NB4 (cell line): ENCODE data around the gene FOXM1.
A peak's percentile ranks its signal among the peaks of the same experiment; 100 is the strongest.

Experiments used
- DNase-seq: peaks from one replicate; pipeline ENCODE4 v3.0.0; 2010; ENCODE audit warnings: low read depth
- H3K4me3 ChIP-seq: one replicate; pipeline ENCODE4 v1.5.1; 2011; ENCODE audit warnings: mild to moderate bottlenecking, low read depth, low read length, moderate library complexity
- CTCF ChIP-seq: IDR thresholded peaks from one replicate; pipeline ENCODE4 v1.5.1; 2012; ENCODE audit warnings: low read depth, low read length
- MAX ChIP-seq: IDR thresholded peaks from 2 replicates; pipeline ENCODE4 v1.6.1; 2011; ENCODE audit warnings: low read depth, low read length
- MYC ChIP-seq: IDR thresholded peaks from 2 replicates; pipeline ENCODE4 v1.6.1; 2011; ENCODE audit warnings: low read depth, low read length
- POLR2A ChIP-seq: IDR thresholded peaks from 2 replicates; pipeline ENCODE4 v1.6.1; 2011; ENCODE audit warnings: mild to moderate bottlenecking; ENCODE audit not compliant: insufficient read length; ENCODE audit errors: extremely low read depth

The FOXM1 gene

DNA sequence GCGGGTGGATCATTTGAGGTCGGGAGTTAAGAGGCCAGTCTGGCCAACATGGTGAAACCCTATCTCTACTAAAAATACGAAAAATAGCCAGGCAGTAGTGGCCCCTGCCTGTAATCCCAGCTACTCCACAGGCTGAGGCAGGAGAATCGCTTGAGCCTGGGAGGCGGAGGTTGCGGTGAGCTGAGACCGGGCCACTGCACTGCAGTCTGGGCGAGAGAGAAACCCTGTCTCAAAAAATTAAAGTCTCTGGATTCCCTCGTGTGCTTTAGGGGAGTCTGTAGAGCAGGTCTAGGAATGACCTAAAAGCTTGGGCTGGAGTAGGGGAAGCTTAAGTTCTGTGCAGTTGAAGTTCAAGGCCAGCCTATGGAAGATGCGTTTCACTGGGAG, 13.0 kb upstream of the FOXM1 start:
- no peak for DNase-seq
- TF ChIP-seq POLR2A (no peak), CTCF (no peak), MAX (no peak), MYC (no peak)
- peak overlapping the region; percentile 32 for H3K4me3 ChIP-seq

DNA sequence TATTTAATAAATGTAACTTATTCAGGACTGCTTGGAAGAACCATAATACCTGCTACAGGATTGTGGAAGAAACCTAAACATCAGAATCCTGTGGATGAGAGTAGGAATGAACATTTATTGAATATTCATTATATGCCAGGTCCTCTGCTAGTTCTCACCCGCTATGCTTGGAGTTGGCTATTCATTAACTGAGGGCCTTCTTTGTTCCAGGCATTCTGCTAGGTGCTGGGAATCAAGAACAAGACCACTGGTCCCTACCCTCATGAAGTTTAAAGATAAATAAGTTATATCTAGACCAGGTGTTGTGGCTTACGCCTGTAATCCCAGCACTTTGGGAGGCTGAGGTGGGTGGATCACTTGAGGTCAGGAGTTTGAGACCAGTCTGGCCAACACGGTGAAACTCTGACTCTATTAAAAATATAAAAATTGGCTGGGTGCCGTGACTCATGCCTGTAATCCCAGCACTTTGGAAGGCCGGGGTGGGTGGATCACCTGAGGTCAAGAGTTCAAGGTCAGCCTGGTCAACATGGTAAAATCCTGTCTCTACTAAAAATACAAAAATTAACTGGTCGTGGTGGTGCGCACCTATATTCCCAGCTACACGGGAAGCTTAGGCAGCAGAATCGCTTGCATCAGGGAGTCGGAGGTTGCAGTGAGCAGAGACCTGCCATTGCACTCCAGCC, 9.9 kb upstream of the FOXM1 start:
- no peak for TF ChIP-seq CTCF
- TF ChIP-seq MAX = no peak
- no peak for TF ChIP-seq MYC
- TF ChIP-seq POLR2A = no peak
- DNase-seq = no peak
- no peak overlapping the region for H3K4me3 ChIP-seq

DNA sequence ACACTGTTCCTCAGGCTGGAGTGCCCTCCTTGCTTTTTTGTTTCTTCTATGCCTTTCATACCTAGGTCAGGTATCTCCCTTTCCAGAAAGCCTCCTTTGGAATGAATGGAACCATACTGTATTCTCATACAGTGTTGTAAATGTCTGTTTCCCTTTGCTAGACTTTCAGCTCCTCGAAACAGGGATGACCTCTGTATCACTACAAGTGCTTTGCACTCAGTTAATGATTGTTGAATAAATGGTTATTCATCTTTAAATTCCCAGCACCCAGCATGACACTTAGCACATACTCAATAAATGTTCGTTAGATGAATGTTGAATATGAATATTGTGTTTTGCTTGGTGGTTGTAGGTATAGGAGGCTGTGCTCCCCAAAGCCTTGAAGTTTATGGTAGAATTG, 7.8 kb upstream of the FOXM1 start:
- TF ChIP-seq CTCF (no peak), MYC (no peak), POLR2A (no peak), MAX (no peak)
- no peak overlapping the region for H3K4me3 ChIP-seq
- DNase-seq = no peak

- H3K4me3 ChIP-seq = no peak overlapping the region
- DNase-seq = no peak
- TF ChIP-seq POLR2A (no peak), MAX (no peak), CTCF (no peak), MYC (no peak)
These were observed 2.9 kb upstream of the FOXM1 start for GRCh38 chr12:2879853-2880252.

- DNase-seq = peak; percentile 84
These were observed 1.2 kb upstream of the FOXM1 start for GRCh38 chr12:2877953-2878732.

More at GRCh38 chr12:2877953-2878732, 1.2 kb upstream of the FOXM1 start:
- H3K4me3 ChIP-seq = peak overlapping the region; percentile 85
- TF ChIP-seq CTCF (no peak), MAX (no peak), POLR2A (no peak), MYC (no peak)
